OCI-LY7 (cell line): ENCODE data around the gene BRD9. TPM values are rescaled to one million over a fixed set of nuclear protein-coding genes. Genes with fewer than 3 reads are reported as not detected.

Experiments used
- BruUV-seq: library from RNA; stranded (reverse); fragments of 400-500 nt; replicated peaks from 2 replicates; lab custom pipeline; 2021; lab: Mats Ljungman, UMichigan
- CTCF ChIA-PET: fragments of 300-600 bp; sonication (Branson Sonifier 250); formaldehyde crosslinking; loops from one replicate; lab custom pipeline; 2022; ENCODE audit warnings: antibody characterized with exemption; ENCODE audit not compliant: unreplicated experiment; lab: Charles Lee
- POLR2A ChIA-PET: fragments of 300-600 bp; sonication (Branson Sonifier 250); formaldehyde crosslinking; loops from one replicate; lab custom pipeline; 2022; ENCODE audit warnings: antibody characterized with exemption; lab: Charles Lee
- DNase-seq: peaks from one replicate; pipeline ENCODE4 v3.0.0-alpha.2; 2015; ENCODE audit warnings: low spot score
- H2AFZ ChIP-seq: fragments of 200-600 bp; sonication (generic), shearing (Covaris generic); 2 replicates; pipeline ENCODE4 v1.6.1; 2014; ENCODE audit warnings: mild to moderate bottlenecking, antibody characterized with exemption, low read length, moderate library complexity
- H3K27ac ChIP-seq: fragments of 200-600 bp; sonication (generic); 2 replicates; pipeline ENCODE4 v1.5.1; 2014; ENCODE audit warnings: mixed run types, low read depth, mild to moderate bottlenecking, moderate library complexity, low read length, inconsistent platforms; ENCODE audit not compliant: poor library complexity, severe bottlenecking
- H3K36me3 ChIP-seq: fragments of 200-600 bp; sonication (generic); 2 replicates; pipeline ENCODE4 v1.6.1; 2014; ENCODE audit warnings: mild to moderate bottlenecking, antibody characterized with exemption, low read length, moderate library complexity, mixed read lengths; ENCODE audit not compliant: insufficient read depth
- H3K4me1 ChIP-seq: fragments of 200-600 bp; sonication (generic); 2 replicates; pipeline ENCODE4 v1.5.1; 2014; ENCODE audit warnings: mild to moderate bottlenecking, low read length; ENCODE audit not compliant: insufficient read depth, poor library complexity, severe bottlenecking
- H3K4me2 ChIP-seq: fragments of 200-600 bp; sonication (generic); 2 replicates; pipeline ENCODE4 v1.6.1; 2014; ENCODE audit warnings: mild to moderate bottlenecking, low read length
- H3K4me3 ChIP-seq: fragments of 200-600 bp; sonication (generic); 2 replicates; pipeline ENCODE4 v1.5.1; 2014; ENCODE audit warnings: mild to moderate bottlenecking, low read depth, low read length; ENCODE audit not compliant: poor library complexity, severe bottlenecking
- H3K79me2 ChIP-seq: fragments of 200-600 bp; sonication (generic); 2 replicates; pipeline ENCODE4 v1.6.1; 2016; ENCODE audit warnings: low read depth, mild to moderate bottlenecking, low read length, moderate library complexity, mixed read lengths; ENCODE audit not compliant: insufficient read depth
- H3K9me2 ChIP-seq: fragments of 200-600 bp; sonication (generic); 2 replicates; pipeline ENCODE4 v1.6.1; 2016; ENCODE audit warnings: mild to moderate bottlenecking, low read length, mixed read lengths; ENCODE audit not compliant: insufficient read depth
- H3K9me3 ChIP-seq: fragments of 200-600 bp; sonication (generic); 2 replicates; pipeline ENCODE4 v1.6.1; 2014; ENCODE audit warnings: mild to moderate bottlenecking, mixed run types, low read length, mixed read lengths
- H4K20me1 ChIP-seq: fragments of 200-600 bp; sonication (generic); 2 replicates; pipeline ENCODE4 v1.6.1; 2014; ENCODE audit warnings: mild to moderate bottlenecking, antibody characterized with exemption, low read length, moderate library complexity, mixed read lengths; ENCODE audit not compliant: insufficient read depth
- CTCF ChIP-seq: fragments of 200-600 bp; sonication (generic); conservative IDR thresholded peaks from 2 replicates; pipeline ENCODE4 v1.5.1; 2014; ENCODE audit warnings: mild to moderate bottlenecking, antibody characterized with exemption, low read length, moderate library complexity, mixed read lengths
- EZH2phosphoT487 ChIP-seq: fragments of 200-600 bp; sonication (generic); IDR thresholded peaks from 2 replicates; pipeline ENCODE4 v1.6.1; 2018; ENCODE audit warnings: low read depth, borderline replicate concordance, mild to moderate bottlenecking, mixed run types, antibody characterized with exemption, low read length, moderate library complexity, mixed read lengths
- intact Hi-C: fragments of 100-400 bp; cut with micrococcal nuclease; formaldehyde crosslinking; loops from one replicate; pipeline ENCODE4 v1.10.0; 2022; ENCODE audit not compliant: unreplicated experiment
- total RNA-seq, 2 experiments: library from RNA; depleted of rRNA in 1 of 2; stranded (reverse); fragments of >200 nt in 1 of 2; shearing (Covaris generic) in 1 of 2; gene quantifications; 2 replicates each; pipeline ENCODE4 v1.2.3, GENCODE V29; 2014 to 2022

Gene BRD9
- total RNA-seq, 2 experiments from 2014 or later: 46.7 to 78.7 TPM

GRCh38 chr5:889075-889710, 3.4 kb downstream of the BRD9 start:
- peaks cover 76% of the 10 kb centered on the region for H3K36me3 ChIP-seq
- no peak overlapping the region for H3K4me2 ChIP-seq
- BruUV-seq: no TSS peak
- TF ChIP-seq CTCF (no peak), EZH2phosphoT487 (no peak)
- CTCF ChIA-PET: no interaction called here
- no peak overlapping the region for H3K27ac ChIP-seq
- H2AFZ ChIP-seq: no peak overlapping the region
- no peaks in the 10 kb centered on the region for H3K9me3 ChIP-seq
- H3K4me1 ChIP-seq: peaks cover 18% of the 10 kb centered on the region
- H4K20me1 ChIP-seq: no peaks in the 10 kb centered on the region
- POLR2A ChIA-PET: no interaction called here
- H3K4me3 ChIP-seq: no peak overlapping the region
- H3K79me2 ChIP-seq: peaks cover 47% of the 10 kb centered on the region
- no peak for DNase-seq
- intact Hi-C loops: no loop called here
- no peaks in the 10 kb centered on the region for H3K9me2 ChIP-seq

GRCh38 chr5:888638-889035, 4.0 kb downstream of the BRD9 start:
- CTCF ChIA-PET: no interaction called here
- no peak for DNase-seq
- Histone ChIP-seq H3K27ac (no peak overlapping the region), H3K4me1 (peaks cover 12% of the 10 kb centered on the region), H3K79me2 (peaks cover 45% of the 10 kb centered on the region), H4K20me1 (no peaks in the 10 kb centered on the region), H3K4me3 (no peak overlapping the region), H2AFZ (no peak overlapping the region), H3K9me3 (no peaks in the 10 kb centered on the region), H3K4me2 (no peak overlapping the region), H3K36me3 (peaks cover 79% of the 10 kb centered on the region), H3K9me2 (no peaks in the 10 kb centered on the region)
- no TSS peak for BruUV-seq
- intact Hi-C loops: no loop called here
- POLR2A ChIA-PET: no interaction called here
- TF ChIP-seq CTCF (no peak), EZH2phosphoT487 (no peak)

- no peak overlapping the region for H3K4me2 ChIP-seq
- peaks cover 84% of the 10 kb centered on the region for H3K36me3 ChIP-seq
- H3K4me3 ChIP-seq: no peak overlapping the region
- intact Hi-C loops: no loop called here
- H4K20me1 ChIP-seq: no peaks in the 10 kb centered on the region
- ChIA-PET CTCF (no interaction called here), POLR2A (no interaction called here)
- H3K79me2 ChIP-seq: peaks cover 45% of the 10 kb centered on the region
- no peaks in the 10 kb centered on the region for H3K9me3 ChIP-seq
- TF ChIP-seq CTCF: no peak
- no peak for TF ChIP-seq EZH2phosphoT487
- no TSS peak for BruUV-seq
- no peak for DNase-seq
- peaks cover 10% of the 10 kb centered on the region for H3K4me1 ChIP-seq
- H2AFZ ChIP-seq: no peak overlapping the region
- no peaks in the 10 kb centered on the region for H3K9me2 ChIP-seq
- H3K27ac ChIP-seq: no peak overlapping the region
These were observed 4.5 kb downstream of the BRD9 start for GRCh38 chr5:887947-888637.
